Heart left ventricle (tissue), 13 donors: ENCODE measurements around the gene GPRC5B.

ENCODE experiments used
- CTCF ChIP-seq, 12 donors: fragments of 200-600 bp; sonication (generic) in 4 of 12; IDR thresholded peaks; one replicate each; pipeline versions ENCODE4 v1.5.0 to v1.8.0; 2018 to 2022; ENCODE audit warnings: antibody characterized with exemption in 12 of 12, mild to moderate bottlenecking in 5 of 12
- POLR2A ChIP-seq, 2 donors: fragments of 450-650 bp; IDR thresholded peaks; one replicate each; pipeline ENCODE4 v1.6.1; 2017; ENCODE audit warnings: antibody characterized with exemption in 2 of 2, mild to moderate bottlenecking in 2 of 2, moderate library complexity in 2 of 2
- donor health status: ischemic (EF 13 %, LVEDD 7.1; RV severe dilation, severe dysfunction).
- donor health status: DM: no; HTN: yes; CAD: no.
- donor health status: DM: no; HTN: no; CAD: no.
- donor health status: ischemic (EF 25% LVEDD 6.9; RV normal size, moderate dysfunction).
- donor health status: ischemic (EF 25% LVEDD 5.7; RV mildly dilated, moderate dysfunction).
- donor health status: ischemic (EF 35%, LVEDD 5.7; RV mildly dilated, moderate dysfunction).
- donor health status: nonischemic (EF 11% LVEDD 7.7; RV severe dilation, severe dysfunction).
- donor health status: DM: yes; HTN: yes; CAD: no.
- donor health status: PGD.
- donor health status: ischemic (EF 29% LVEDD 5.4; RV normal size, mild dysfunction).
- donor health status: nonischemic (EF 23%, LVEDD 6.1; RV moderate dilation, normal function).

- TF ChIP-seq CTCF (IDR thresholded peaks at IDR 0.05) = no peak
- TF ChIP-seq POLR2A (IDR thresholded peaks at IDR 0.05) = no peak
These were observed 49.1 kb upstream of the GPRC5B start for GRCh38 chr16:19933740-19934139.
